NB4 (cell line): ENCODE measurements around the gene DCAF6.

Source experiments
- POLR2A ChIP-seq: IDR thresholded peaks from 2 replicates; pipeline ENCODE4 v1.6.1; 2011; ENCODE audit warnings: mild to moderate bottlenecking; ENCODE audit not compliant: insufficient read length; ENCODE audit errors: extremely low read depth
- TF ChIP-seq, protein P1 (sequence below): IDR thresholded peaks from one replicate; pipeline ENCODE4 v1.5.1; 2012; ENCODE audit warnings: low read depth, low read length

DNA sequence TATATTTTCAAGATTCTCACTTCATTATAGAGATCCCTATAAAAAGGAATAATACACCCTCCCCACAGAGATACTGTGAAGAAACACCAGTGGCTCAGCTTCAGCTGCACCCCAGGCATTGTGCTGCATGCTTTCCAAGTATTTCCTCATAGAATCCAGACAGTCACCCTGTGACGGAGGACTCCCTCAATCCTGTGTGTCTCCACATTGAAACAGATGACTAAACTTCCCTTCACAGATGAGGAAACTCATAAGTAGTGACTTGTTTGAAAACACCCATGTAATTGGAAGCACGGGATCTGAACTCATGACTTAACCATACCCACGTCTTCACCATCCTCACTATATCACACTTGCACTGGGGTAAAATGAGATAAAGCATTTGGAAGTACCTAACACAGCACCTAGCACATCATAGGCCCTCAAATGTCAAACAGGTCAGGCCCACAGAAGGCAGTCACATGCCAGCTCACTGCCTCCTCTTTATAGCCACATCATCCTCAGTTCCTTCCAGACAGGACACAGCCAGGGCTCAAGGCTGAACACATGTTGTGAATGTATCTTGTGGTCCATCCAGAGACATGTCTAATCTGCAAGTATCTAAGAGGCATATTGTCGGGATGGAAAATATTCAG, 145.0 kb downstream of the DCAF6 start:
- TF ChIP-seq, protein P1, sequence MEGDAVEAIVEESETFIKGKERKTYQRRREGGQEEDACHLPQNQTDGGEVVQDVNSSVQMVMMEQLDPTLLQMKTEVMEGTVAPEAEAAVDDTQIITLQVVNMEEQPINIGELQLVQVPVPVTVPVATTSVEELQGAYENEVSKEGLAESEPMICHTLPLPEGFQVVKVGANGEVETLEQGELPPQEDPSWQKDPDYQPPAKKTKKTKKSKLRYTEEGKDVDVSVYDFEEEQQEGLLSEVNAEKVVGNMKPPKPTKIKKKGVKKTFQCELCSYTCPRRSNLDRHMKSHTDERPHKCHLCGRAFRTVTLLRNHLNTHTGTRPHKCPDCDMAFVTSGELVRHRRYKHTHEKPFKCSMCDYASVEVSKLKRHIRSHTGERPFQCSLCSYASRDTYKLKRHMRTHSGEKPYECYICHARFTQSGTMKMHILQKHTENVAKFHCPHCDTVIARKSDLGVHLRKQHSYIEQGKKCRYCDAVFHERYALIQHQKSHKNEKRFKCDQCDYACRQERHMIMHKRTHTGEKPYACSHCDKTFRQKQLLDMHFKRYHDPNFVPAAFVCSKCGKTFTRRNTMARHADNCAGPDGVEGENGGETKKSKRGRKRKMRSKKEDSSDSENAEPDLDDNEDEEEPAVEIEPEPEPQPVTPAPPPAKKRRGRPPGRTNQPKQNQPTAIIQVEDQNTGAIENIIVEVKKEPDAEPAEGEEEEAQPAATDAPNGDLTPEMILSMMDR = no peak
- no peak for TF ChIP-seq POLR2A
